ENCODE data around the gene TOX4. TPM values are rescaled to one million over a fixed set of nuclear protein-coding genes. Genes with fewer than 3 reads are reported as not detected.

Gene TOX4
- total and polyA plus RNA-seq, 4 donors = 25.9 to 59.9 (median 47.0) TPM

DNA sequence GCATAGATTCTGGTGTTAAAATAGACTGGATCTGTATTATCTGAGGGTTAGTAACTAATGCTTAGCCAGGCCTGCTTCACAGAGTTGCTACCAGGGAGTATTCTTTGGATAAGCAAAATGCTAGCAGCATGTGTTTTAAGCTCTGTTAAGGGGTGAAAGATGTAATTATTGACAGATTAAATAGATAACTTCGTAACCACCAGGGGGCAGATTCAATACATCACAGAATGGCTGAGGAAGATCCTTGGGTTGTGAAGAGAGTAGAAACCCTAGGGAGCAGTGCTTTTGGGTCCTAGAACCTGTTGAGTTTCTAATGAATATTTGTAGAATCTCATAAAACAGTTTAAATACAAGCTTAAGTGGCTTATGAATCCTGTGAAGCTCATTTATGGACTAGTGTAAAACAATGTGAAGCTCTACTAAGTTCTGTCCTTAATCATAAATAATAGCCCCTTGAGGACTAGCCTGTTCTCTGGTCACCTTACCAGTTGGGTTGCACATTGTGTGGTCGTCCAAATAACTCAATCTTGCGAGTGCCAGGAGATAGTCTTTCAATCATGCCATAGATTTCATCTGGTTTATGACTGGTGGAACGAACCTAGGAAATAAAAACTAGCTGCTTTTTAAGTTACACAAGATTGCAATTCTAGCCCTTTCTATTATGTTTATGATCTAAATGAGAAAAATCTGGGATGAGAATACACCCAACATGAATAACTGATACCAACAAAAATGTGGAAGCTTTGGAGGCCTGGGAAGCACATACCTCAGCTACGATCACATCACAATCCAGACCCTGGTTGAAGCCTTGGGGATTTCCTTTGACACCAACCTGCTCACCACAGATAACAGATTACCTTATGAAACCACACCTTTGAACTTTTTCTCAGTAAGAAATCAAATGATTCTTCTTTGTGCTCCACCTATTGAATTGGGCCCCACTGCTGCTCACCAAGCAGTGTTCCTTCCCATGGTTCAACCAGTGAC, 21.8 kb downstream of the TOX4 start:
- Histone ChIP-seq H3K36me3 (ENCODE audit: control insufficient read depth, insufficient read depth, low read length) (peaks cover 55% of the 10 kb centered on the region), H3K27me3 (ENCODE audit: control insufficient read depth, insufficient read depth, low read length) (no peaks in the 10 kb centered on the region), H3K9me3 (ENCODE audit: control insufficient read depth, insufficient read depth, low read length) (no peaks in the 10 kb centered on the region), H3K4me1 (ENCODE audit: control insufficient read depth, insufficient read depth, low read length) (no peaks in the 10 kb centered on the region), H3K27ac (ENCODE audit: low read depth, low read length) (no peak overlapping the region), H3K4me3 (ENCODE audit: low read depth, low read length) (no peak overlapping the region)
- 92% methylated on average over 1 of the region's 5 CpGs for WGBS (ENCODE audit: insufficient coverage)
- DNase-seq (ENCODE audit: low read depth in 4 of 6, low spot score in 6 of 6) = peak in 3 of 6 donors; percentile 43 to 85 (median 81)

DNA sequence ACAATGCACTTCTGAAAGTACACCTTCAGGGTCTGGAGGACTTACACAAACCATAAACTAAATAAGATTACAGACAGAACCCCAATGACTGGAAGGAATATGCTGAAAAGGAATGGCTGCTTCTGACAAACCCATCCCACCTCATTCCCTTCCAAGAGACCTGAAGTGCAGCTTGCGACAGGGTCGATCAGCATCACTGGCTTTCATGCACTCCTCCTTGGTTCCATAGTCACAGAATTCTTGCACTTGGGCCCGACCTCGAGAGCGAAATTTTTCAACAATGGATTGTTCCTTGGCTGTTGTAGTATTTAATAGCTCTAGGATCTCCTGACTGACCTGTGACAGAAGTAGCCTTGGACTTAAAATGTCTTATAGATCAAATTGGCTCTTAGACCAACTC, 24.6 kb downstream of the TOX4 start:
- no peaks in the 10 kb centered on the region for H3K9me3 ChIP-seq (ENCODE audit: control insufficient read depth, insufficient read depth, low read length)
- no peaks in the 10 kb centered on the region for H3K4me1 ChIP-seq (ENCODE audit: control insufficient read depth, insufficient read depth, low read length)
- H3K27ac ChIP-seq (ENCODE audit: low read depth, low read length) = no peak overlapping the region
- H3K27me3 ChIP-seq (ENCODE audit: control insufficient read depth, insufficient read depth, low read length) = no peaks in the 10 kb centered on the region
- peaks cover 33% of the 10 kb centered on the region for H3K36me3 ChIP-seq (ENCODE audit: control insufficient read depth, insufficient read depth, low read length)
- no peak overlapping the region for H3K4me3 ChIP-seq (ENCODE audit: low read depth, low read length)
- DNase-seq (ENCODE audit: low read depth in 4 of 6, low spot score in 6 of 6) = no peak
- no CpG with 5 or more reads among the region's 5 CpGs for WGBS (ENCODE audit: insufficient coverage)

- 100% methylated on average over 2 of the region's 4 CpGs for WGBS (ENCODE audit: insufficient coverage)
- peaks cover 26% of the 10 kb centered on the region for H3K36me3 ChIP-seq (ENCODE audit: control insufficient read depth, insufficient read depth, low read length)
- H3K4me3 ChIP-seq (ENCODE audit: low read depth, low read length) = no peak overlapping the region
- no peak for DNase-seq (ENCODE audit: low read depth in 4 of 6, low spot score in 6 of 6)
- H3K27ac ChIP-seq (ENCODE audit: low read depth, low read length) = no peak overlapping the region
- H3K9me3 ChIP-seq (ENCODE audit: control insufficient read depth, insufficient read depth, low read length) = no peaks in the 10 kb centered on the region
- H3K4me1 ChIP-seq (ENCODE audit: control insufficient read depth, insufficient read depth, low read length) = no peaks in the 10 kb centered on the region
- no peaks in the 10 kb centered on the region for H3K27me3 ChIP-seq (ENCODE audit: control insufficient read depth, insufficient read depth, low read length)
Observed at GRCh38 chr14:21503376-21503775, 26.4 kb downstream of the TOX4 start.

GRCh38 chr14:21505012-21505553, 28.1 kb downstream of the TOX4 start:
- Histone ChIP-seq H3K4me3 (ENCODE audit: low read depth, low read length) (no peak overlapping the region), H3K4me1 (ENCODE audit: control insufficient read depth, insufficient read depth, low read length) (peaks cover 7% of the 10 kb centered on the region), H3K27me3 (ENCODE audit: control insufficient read depth, insufficient read depth, low read length) (no peaks in the 10 kb centered on the region), H3K27ac (ENCODE audit: low read depth, low read length) (no peak overlapping the region), H3K36me3 (ENCODE audit: control insufficient read depth, insufficient read depth, low read length) (peaks cover 30% of the 10 kb centered on the region), H3K9me3 (ENCODE audit: control insufficient read depth, insufficient read depth, low read length) (no peaks in the 10 kb centered on the region)
- DNase-seq (ENCODE audit: low read depth in 4 of 6, low spot score in 6 of 6) = no peak

- no peak for DNase-seq (ENCODE audit: low read depth in 4 of 6, low spot score in 6 of 6)
- H3K36me3 ChIP-seq (ENCODE audit: control insufficient read depth, insufficient read depth, low read length) = peaks cover 26% of the 10 kb centered on the region
- H3K9me3 ChIP-seq (ENCODE audit: control insufficient read depth, insufficient read depth, low read length) = no peaks in the 10 kb centered on the region
- H3K4me1 ChIP-seq (ENCODE audit: control insufficient read depth, insufficient read depth, low read length) = peaks cover 13% of the 10 kb centered on the region
- H3K4me3 ChIP-seq (ENCODE audit: low read depth, low read length) = no peak overlapping the region
- no peaks in the 10 kb centered on the region for H3K27me3 ChIP-seq (ENCODE audit: control insufficient read depth, insufficient read depth, low read length)
- WGBS (ENCODE audit: insufficient coverage) = no CpG with 5 or more reads among the region's 2 CpGs
- H3K27ac ChIP-seq (ENCODE audit: low read depth, low read length) = no peak overlapping the region
Observed at GRCh38 chr14:21506557-21506956, 29.6 kb downstream of the TOX4 start.

GRCh38 chr14:21509432-21510143, 32.6 kb downstream of the TOX4 start:
- 75% methylated on average over 1 of the region's 6 CpGs for WGBS (ENCODE audit: insufficient coverage)
- Histone ChIP-seq H3K27ac (ENCODE audit: low read depth, low read length) (no peak overlapping the region), H3K4me3 (ENCODE audit: low read depth, low read length) (no peak overlapping the region), H3K9me3 (ENCODE audit: control insufficient read depth, insufficient read depth, low read length) (no peaks in the 10 kb centered on the region), H3K27me3 (ENCODE audit: control insufficient read depth, insufficient read depth, low read length) (no peaks in the 10 kb centered on the region), H3K4me1 (ENCODE audit: control insufficient read depth, insufficient read depth, low read length) (peaks cover 18% of the 10 kb centered on the region), H3K36me3 (ENCODE audit: control insufficient read depth, insufficient read depth, low read length) (peaks cover 15% of the 10 kb centered on the region)
- no peak for DNase-seq (ENCODE audit: low read depth in 4 of 6, low spot score in 6 of 6)

- H3K9me3 ChIP-seq (ENCODE audit: control insufficient read depth, insufficient read depth, low read length) = no peaks in the 10 kb centered on the region
- H3K36me3 ChIP-seq (ENCODE audit: control insufficient read depth, insufficient read depth, low read length) = peaks cover 15% of the 10 kb centered on the region
- H3K27ac ChIP-seq (ENCODE audit: low read depth, low read length) = peak within 1 kb of the TSS; percentile 93
- no peaks in the 10 kb centered on the region for H3K27me3 ChIP-seq (ENCODE audit: control insufficient read depth, insufficient read depth, low read length)
- H3K4me3 ChIP-seq (ENCODE audit: low read depth, low read length) = peak within 1 kb of the TSS; percentile 96
- H3K4me1 ChIP-seq (ENCODE audit: control insufficient read depth, insufficient read depth, low read length) = peaks cover 18% of the 10 kb centered on the region
- WGBS (ENCODE audit: insufficient coverage) = 0% methylated on average over 52 of the region's 53 CpGs
- peak; percentile 95 to 100 (median 99) for DNase-seq (ENCODE audit: low read depth in 4 of 6, low spot score in 6 of 6)
Observed at GRCh38 chr14:21510735-21511657, 34.0 kb downstream of the TOX4 start, which contains the start of gene METTL3. METTL3 (minus strand) TSS chr14:21511340; CDS start chr14:21511223, 117 bp downstream.

DNA sequence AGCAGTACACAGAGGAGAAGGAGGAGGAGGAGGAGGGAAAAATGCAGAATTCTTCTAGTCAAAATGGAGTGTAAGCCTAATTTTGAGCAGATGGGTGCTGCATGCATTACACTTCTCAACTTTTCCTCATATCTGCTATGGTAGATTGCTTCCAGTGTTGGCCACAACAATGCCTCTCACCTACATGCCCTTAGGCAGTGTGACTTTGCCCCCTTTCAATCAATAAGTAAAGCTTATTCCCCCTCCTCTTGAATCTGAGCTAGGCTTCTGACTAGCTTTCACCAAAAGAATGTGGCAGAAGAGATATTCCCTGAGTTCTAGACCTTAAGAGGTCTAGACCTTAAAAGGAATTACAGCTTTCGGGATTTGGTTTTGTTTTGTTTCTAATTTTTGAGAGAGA, 37.3 kb downstream of the TOX4 start:
- DNase-seq (ENCODE audit: low read depth in 4 of 6, low spot score in 6 of 6) = no peak
- peaks cover 4% of the 10 kb centered on the region for H3K36me3 ChIP-seq (ENCODE audit: control insufficient read depth, insufficient read depth, low read length)
- WGBS (ENCODE audit: insufficient coverage) = 100% methylated on average over 1 of the region's 1 CpG
- peaks cover 13% of the 10 kb centered on the region for H3K4me1 ChIP-seq (ENCODE audit: control insufficient read depth, insufficient read depth, low read length)
- H3K27ac ChIP-seq (ENCODE audit: low read depth, low read length) = no peak overlapping the region
- no peaks in the 10 kb centered on the region for H3K9me3 ChIP-seq (ENCODE audit: control insufficient read depth, insufficient read depth, low read length)
- H3K27me3 ChIP-seq (ENCODE audit: control insufficient read depth, insufficient read depth, low read length) = no peaks in the 10 kb centered on the region
- no peak overlapping the region for H3K4me3 ChIP-seq (ENCODE audit: low read depth, low read length)

- Histone ChIP-seq H3K27me3 (ENCODE audit: control insufficient read depth, insufficient read depth, low read length) (no peaks in the 10 kb centered on the region), H3K9me3 (ENCODE audit: control insufficient read depth, insufficient read depth, low read length) (no peaks in the 10 kb centered on the region), H3K4me3 (ENCODE audit: low read depth, low read length) (no peak overlapping the region), H3K36me3 (ENCODE audit: control insufficient read depth, insufficient read depth, low read length) (peaks cover 25% of the 10 kb centered on the region), H3K4me1 (ENCODE audit: control insufficient read depth, insufficient read depth, low read length) (peaks cover 20% of the 10 kb centered on the region), H3K27ac (ENCODE audit: low read depth, low read length) (no peak overlapping the region)
- 0% methylated on average over 1 of the region's 2 CpGs for WGBS (ENCODE audit: insufficient coverage)
- DNase-seq (ENCODE audit: low read depth in 4 of 6, low spot score in 6 of 6) = peak in 1 of 6 donors; percentile 44
Observed at GRCh38 chr14:21518725-21519124, 41.7 kb downstream of the TOX4 start.

All from spinal cord (tissue), 10 donors.